H1 (cell line): Measurements from ENCODE around the gene EIF3J.

Experiments used
- ATF2 ChIP-seq: IDR thresholded peaks from 2 replicates; pipeline ENCODE4 v1.6.1; 2012; ENCODE audit warnings: low read length, inconsistent platforms
- BRCA1 ChIP-seq: IDR thresholded peaks from 2 replicates; pipeline ENCODE4 v1.6.1; 2012; ENCODE audit warnings: low read depth, low read length, improper control_type of control experiment
- EP300 ChIP-seq, 2 experiments: IDR thresholded peaks; 1 replicate in 1 of 2; 2 replicates in 1 of 2; pipeline ENCODE4 v1.6.1; 2011 to 2012; ENCODE audit warnings: low read depth in 2 of 2, low read length in 2 of 2, mild to moderate bottlenecking in 2 of 2, borderline replicate concordance in 1 of 2, inconsistent platforms in 1 of 2, moderate library complexity in 1 of 2
- EZH2 ChIP-seq: fragments of 200-600 bp; sonication (generic); IDR thresholded peaks from 2 replicates; pipeline ENCODE4 v1.7.1; 2012; ENCODE audit warnings: low read depth, mild to moderate bottlenecking, moderate library complexity, low read length, inconsistent platforms; ENCODE audit not compliant: severe bottlenecking
- GABPA ChIP-seq: IDR thresholded peaks from 2 replicates; pipeline ENCODE4 v1.6.1; 2011; ENCODE audit warnings: mild to moderate bottlenecking, low read length, moderate library complexity, borderline replicate concordance; ENCODE audit not compliant: insufficient read depth
- MAX ChIP-seq: IDR thresholded peaks from 2 replicates; pipeline ENCODE4 v1.6.1; 2012; ENCODE audit warnings: inconsistent platforms
- POLR2A ChIP-seq, 2 experiments: IDR thresholded peaks; 1 replicate in 1 of 2; 2 replicates in 1 of 2; pipeline ENCODE4 v1.6.1; 2011; ENCODE audit warnings: low read depth in 2 of 2, low read length in 2 of 2, mild to moderate bottlenecking in 2 of 2; ENCODE audit errors: control extremely low read depth in 1 of 2
- POLR2AphosphoS5 ChIP-seq: IDR thresholded peaks from 2 replicates; pipeline ENCODE4 v1.6.1; 2011; ENCODE audit warnings: low read depth, low read length
- TF ChIP-seq, protein P1 (sequence below), 3 experiments: IDR thresholded peaks; 1 replicate in 2 of 3; 2 replicates in 1 of 3; pipeline versions ENCODE4 v1.5.1 to v1.6.1; 2011; ENCODE audit warnings: low read length in 3 of 3, mild to moderate bottlenecking in 3 of 3, inconsistent platforms in 2 of 3, low read depth in 1 of 3, moderate library complexity in 1 of 3; ENCODE audit not compliant: insufficient read depth in 1 of 3; ENCODE audit errors: control extremely low read depth in 1 of 3
- TF ChIP-seq, protein P2 (sequence below): IDR thresholded peaks from 2 replicates; pipeline ENCODE4 v1.6.1; 2011; ENCODE audit warnings: low read depth, mild to moderate bottlenecking, low read length; ENCODE audit not compliant: insufficient read depth

GRCh38 chr15:44598066-44598465, 61.1 kb downstream of the EIF3J start:
- TF ChIP-seq GABPA = no peak
- TF ChIP-seq, protein P1, sequence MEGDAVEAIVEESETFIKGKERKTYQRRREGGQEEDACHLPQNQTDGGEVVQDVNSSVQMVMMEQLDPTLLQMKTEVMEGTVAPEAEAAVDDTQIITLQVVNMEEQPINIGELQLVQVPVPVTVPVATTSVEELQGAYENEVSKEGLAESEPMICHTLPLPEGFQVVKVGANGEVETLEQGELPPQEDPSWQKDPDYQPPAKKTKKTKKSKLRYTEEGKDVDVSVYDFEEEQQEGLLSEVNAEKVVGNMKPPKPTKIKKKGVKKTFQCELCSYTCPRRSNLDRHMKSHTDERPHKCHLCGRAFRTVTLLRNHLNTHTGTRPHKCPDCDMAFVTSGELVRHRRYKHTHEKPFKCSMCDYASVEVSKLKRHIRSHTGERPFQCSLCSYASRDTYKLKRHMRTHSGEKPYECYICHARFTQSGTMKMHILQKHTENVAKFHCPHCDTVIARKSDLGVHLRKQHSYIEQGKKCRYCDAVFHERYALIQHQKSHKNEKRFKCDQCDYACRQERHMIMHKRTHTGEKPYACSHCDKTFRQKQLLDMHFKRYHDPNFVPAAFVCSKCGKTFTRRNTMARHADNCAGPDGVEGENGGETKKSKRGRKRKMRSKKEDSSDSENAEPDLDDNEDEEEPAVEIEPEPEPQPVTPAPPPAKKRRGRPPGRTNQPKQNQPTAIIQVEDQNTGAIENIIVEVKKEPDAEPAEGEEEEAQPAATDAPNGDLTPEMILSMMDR (IDR thresholded peaks at IDR 0.05; ENCODE audit: control extremely low read depth in 1 of 3, insufficient read depth in 1 of 3, low read depth in 1 of 3, low read length in 3 of 3) = no peak
- TF ChIP-seq, protein P2, sequence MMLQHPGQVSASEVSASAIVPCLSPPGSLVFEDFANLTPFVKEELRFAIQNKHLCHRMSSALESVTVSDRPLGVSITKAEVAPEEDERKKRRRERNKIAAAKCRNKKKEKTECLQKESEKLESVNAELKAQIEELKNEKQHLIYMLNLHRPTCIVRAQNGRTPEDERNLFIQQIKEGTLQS = no peak
- no peak for TF ChIP-seq BRCA1
- TF ChIP-seq POLR2AphosphoS5 = no peak
- no peak for TF ChIP-seq ATF2
- no peak for TF ChIP-seq EP300 (IDR thresholded peaks at IDR 0.05; ENCODE audit: borderline replicate concordance in 1 of 2, low read depth in 2 of 2, low read length in 2 of 2)
- no peak for TF ChIP-seq MAX
- TF ChIP-seq POLR2A (IDR thresholded peaks at IDR 0.05; ENCODE audit: control extremely low read depth in 1 of 2, low read depth in 2 of 2, low read length in 2 of 2) = no peak
- no peak for TF ChIP-seq EZH2
